HG02840 (cell line): ENCODE results near the gene CRMP1.
"Not testable (repeated sequence)": the region's sequence is repeated elsewhere in the genome, so short reads cannot be mapped to it uniquely, and the experiment has no call there.

Experiments used
- ATAC-seq: cut with Tn5 transposase; IDR thresholded peaks from one replicate; pipeline ENCODE4 v1.9.1; 2021; ENCODE audit warnings: mild to moderate bottlenecking, moderate library complexity, moderate number of reproducible peaks; ENCODE audit not compliant: unreplicated experiment, low FRiP score

CRMP1 gene

GRCh38 chr4:5825321-5826041, 67.4 kb downstream of the CRMP1 start:
- no peak for ATAC-seq

GRCh38 chr4:5824635-5825034, 68.3 kb downstream of the CRMP1 start:
- no peak for ATAC-seq

GRCh38 chr4:5824227-5824626, 68.7 kb downstream of the CRMP1 start:
- no peak for ATAC-seq

- no peak for ATAC-seq
Observed at GRCh38 chr4:5823542-5824211, 69.2 kb downstream of the CRMP1 start.

- no peak for ATAC-seq
Observed at GRCh38 chr4:5822619-5823018, 70.3 kb downstream of the CRMP1 start.

- no peak for ATAC-seq
Observed at GRCh38 chr4:5821665-5822358, 71.1 kb downstream of the CRMP1 start.

GRCh38 chr4:5816851-5817375, 76.0 kb downstream of the CRMP1 start:
- no peak for ATAC-seq

- ATAC-seq, result no peak
Observed at GRCh38 chr4:5816101-5816500, 76.8 kb downstream of the CRMP1 start.

- ATAC-seq, result no peak
Observed at GRCh38 chr4:5815641-5816040, 77.2 kb downstream of the CRMP1 start.

GRCh38 chr4:5814421-5814820, 78.5 kb downstream of the CRMP1 start:
- ATAC-seq, result no peak

GRCh38 chr4:5813882-5814255, 79.0 kb downstream of the CRMP1 start:
- ATAC-seq, result no peak

- ATAC-seq, result no peak
Observed at GRCh38 chr4:5812506-5813229, 80.2 kb downstream of the CRMP1 start.

GRCh38 chr4:5812057-5812456, 80.8 kb downstream of the CRMP1 start:
- ATAC-seq, result not testable (repeated sequence)

GRCh38 chr4:5810770-5811430, 82.0 kb downstream of the CRMP1 start:
- ATAC-seq, result no peak

GRCh38 chr4:5810151-5810550, 82.7 kb downstream of the CRMP1 start:
- no peak for ATAC-seq

- no peak for ATAC-seq
Observed at GRCh38 chr4:5809216-5809776, 83.6 kb downstream of the CRMP1 start.

GRCh38 chr4:5808081-5808741, 84.7 kb downstream of the CRMP1 start:
- ATAC-seq, result no peak

GRCh38 chr4:5805270-5805669, 87.6 kb downstream of the CRMP1 start:
- no peak for ATAC-seq

GRCh38 chr4:5804656-5805055, 88.2 kb downstream of the CRMP1 start:
- ATAC-seq, result no peak
